ENCODE data around the gene GNGT1. TPM values are rescaled to one million over a fixed set of nuclear protein-coding genes. Genes with fewer than 3 reads are reported as not detected.

GNGT1 gene
- total RNA-seq, 1 experiment from 2014 or later = 0.20 TPM

- no peak overlapping the region for H3K27ac Mint-ChIP-seq
- no peaks in the 10 kb centered on the region for H3K4me1 ChIP-seq (ENCODE audit: insufficient read depth, low read length)
- no peak overlapping the region for H4K91ac ChIP-seq (ENCODE audit: insufficient read length, low read depth, low read length)
These were observed 6.8 kb downstream of the GNGT1 start for GRCh38 chr7:93913197-93913596.

More at GRCh38 chr7:93913197-93913596, 6.8 kb downstream of the GNGT1 start:
- no peaks in the 10 kb centered on the region for H3K79me2 ChIP-seq (ENCODE audit: insufficient read depth, low read length)
- H3K9me3 ChIP-seq (ENCODE audit: control insufficient read depth, low read depth, low read length) = no peaks in the 10 kb centered on the region
- H3T11ph ChIP-seq (ENCODE audit: low read length) = no peak overlapping the region
- H3K4me1 Mint-ChIP-seq = no peaks in the 10 kb centered on the region; a peak in 1 of 4 replicates
- no peak overlapping the region for H3K23ac ChIP-seq (ENCODE audit: insufficient read length, low read depth, low read length)
- no peak overlapping the region for H2BK15ac ChIP-seq (ENCODE audit: low read depth, low read length)
- H4K20me1 ChIP-seq (ENCODE audit: control insufficient read depth, insufficient read depth, insufficient read length) = no peaks in the 10 kb centered on the region
- H3K23me2 ChIP-seq (ENCODE audit: insufficient read length, low read depth, low read length, poor library complexity, severe bottlenecking) = no peaks in the 10 kb centered on the region
- no peak overlapping the region for H3K27ac ChIP-seq (ENCODE audit: insufficient read length, low read depth, low read length)
- H2AK5ac ChIP-seq (ENCODE audit: insufficient read length, low read length) = no peak overlapping the region
- no peak overlapping the region for H2BK20ac ChIP-seq (ENCODE audit: low read depth, low read length, poor library complexity, severe bottlenecking)
- no peaks in the 10 kb centered on the region; the same call in 1 of the 2 replicates for H3K27me3 Mint-ChIP-seq (ENCODE audit: low read depth)
- H3K9me3 Mint-ChIP-seq = no peaks in the 10 kb centered on the region
- no peak overlapping the region for H2AFZ ChIP-seq (ENCODE audit: low read length)
- H4K5ac ChIP-seq (ENCODE audit: insufficient read length, low read depth, low read length) = no peak overlapping the region
- no peak overlapping the region for H3K9ac ChIP-seq (ENCODE audit: extremely low read depth, insufficient read length, low read length)
- no peaks in the 10 kb centered on the region for H3K27me3 ChIP-seq (ENCODE audit: insufficient read depth, low read length)
- H4K8ac ChIP-seq (replicated peaks; ENCODE audit: insufficient read length, low read depth, low read length) = no peak overlapping the region
- DNase-seq = no peak
- H3K4me3 Mint-ChIP-seq = no peak overlapping the region
- no peak overlapping the region for H3K14ac ChIP-seq (ENCODE audit: insufficient read depth, low read length)
- H3K4me2 ChIP-seq (ENCODE audit: insufficient read depth, insufficient read length, low read length) = no peak overlapping the region
- no peak overlapping the region for H3K18ac ChIP-seq (ENCODE audit: insufficient read length, low read depth, low read length)
- H3K36me3 Mint-ChIP-seq (ENCODE audit: insufficient read depth in 1 of 3, low read depth in 3 of 3) = no peaks in the 10 kb centered on the region
- no peak overlapping the region for H2BK5ac ChIP-seq (ENCODE audit: insufficient read length, low read length)
- H3K4ac ChIP-seq (ENCODE audit: low read depth, low read length) = no peak overlapping the region
- H2BK120ac ChIP-seq (ENCODE audit: low read depth, low read length, poor library complexity, severe bottlenecking) = no peak overlapping the region
- H2BK12ac ChIP-seq (ENCODE audit: insufficient read length, low read depth, low read length) = no peak overlapping the region
- TF ChIP-seq CTCF (conservative IDR thresholded peaks at IDR 0.05) = no peak
- no peaks in the 10 kb centered on the region for H3K79me1 ChIP-seq (ENCODE audit: insufficient read depth, low read depth, low read length, poor library complexity, severe bottlenecking)
- H3K56ac ChIP-seq (ENCODE audit: insufficient read length, low read depth, low read length) = no peak overlapping the region

Measured in H9 (cell line).